ENCODE results near the gene MYDGF. TPM values are rescaled to one million over a fixed set of nuclear protein-coding genes. Genes with fewer than 3 reads are reported as not detected.

Gene MYDGF
- total RNA-seq, 2 donors from 2014 or later, result 26.3 to 36.6 TPM

DNA sequence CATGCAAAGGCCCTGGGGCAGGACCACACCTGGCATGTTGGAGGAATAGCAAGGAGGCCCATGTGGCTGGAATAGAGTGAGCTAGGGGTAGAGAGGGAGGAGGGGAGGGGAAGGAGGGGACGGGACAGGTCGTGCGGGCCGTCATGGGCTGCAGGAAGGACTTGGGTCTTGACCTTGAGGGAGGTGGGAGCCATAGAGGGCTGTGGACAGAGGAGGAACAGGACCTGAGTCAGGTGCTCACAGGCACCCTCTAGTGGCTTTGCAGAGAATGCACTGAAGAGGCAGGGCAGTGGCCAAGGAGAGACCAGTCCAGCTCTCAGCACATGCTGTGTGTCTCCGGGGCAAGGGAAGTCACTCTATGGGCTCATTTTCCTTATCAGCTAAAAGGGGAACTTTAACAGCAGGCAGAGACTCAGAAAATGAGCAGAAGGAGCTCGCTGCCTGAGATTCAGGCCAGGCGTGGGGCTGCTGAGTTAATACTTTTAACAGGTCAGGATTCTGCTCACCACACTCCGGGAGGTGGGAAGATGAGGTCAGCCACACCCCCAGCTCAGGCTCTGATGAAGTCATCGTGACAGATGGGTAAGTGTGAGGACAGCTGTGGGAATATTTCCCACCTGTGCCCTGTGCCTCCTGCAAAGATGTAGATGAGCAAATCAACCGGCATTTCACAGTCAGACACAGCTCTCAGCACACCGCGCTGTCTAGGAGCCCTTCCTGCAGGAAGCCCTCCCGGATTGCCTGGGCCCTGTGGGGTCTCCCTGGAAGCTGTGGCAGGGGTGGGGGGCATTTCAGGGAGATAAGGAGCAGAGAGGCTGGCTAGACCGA is 36.8 kb downstream of the MYDGF start:
- TF ChIP-seq, protein P1, sequence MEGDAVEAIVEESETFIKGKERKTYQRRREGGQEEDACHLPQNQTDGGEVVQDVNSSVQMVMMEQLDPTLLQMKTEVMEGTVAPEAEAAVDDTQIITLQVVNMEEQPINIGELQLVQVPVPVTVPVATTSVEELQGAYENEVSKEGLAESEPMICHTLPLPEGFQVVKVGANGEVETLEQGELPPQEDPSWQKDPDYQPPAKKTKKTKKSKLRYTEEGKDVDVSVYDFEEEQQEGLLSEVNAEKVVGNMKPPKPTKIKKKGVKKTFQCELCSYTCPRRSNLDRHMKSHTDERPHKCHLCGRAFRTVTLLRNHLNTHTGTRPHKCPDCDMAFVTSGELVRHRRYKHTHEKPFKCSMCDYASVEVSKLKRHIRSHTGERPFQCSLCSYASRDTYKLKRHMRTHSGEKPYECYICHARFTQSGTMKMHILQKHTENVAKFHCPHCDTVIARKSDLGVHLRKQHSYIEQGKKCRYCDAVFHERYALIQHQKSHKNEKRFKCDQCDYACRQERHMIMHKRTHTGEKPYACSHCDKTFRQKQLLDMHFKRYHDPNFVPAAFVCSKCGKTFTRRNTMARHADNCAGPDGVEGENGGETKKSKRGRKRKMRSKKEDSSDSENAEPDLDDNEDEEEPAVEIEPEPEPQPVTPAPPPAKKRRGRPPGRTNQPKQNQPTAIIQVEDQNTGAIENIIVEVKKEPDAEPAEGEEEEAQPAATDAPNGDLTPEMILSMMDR (IDR thresholded peaks at IDR 0.05), result peak; percentile 70 to 82
- no peak overlapping the region for H3K4me3 ChIP-seq
- no peaks in the 10 kb centered on the region for H3K27me3 ChIP-seq
- H3K27ac ChIP-seq, result no peak overlapping the region
- H3K36me3 ChIP-seq, result no peaks in the 10 kb centered on the region
- H3K9me3 ChIP-seq, result no peaks in the 10 kb centered on the region
- peaks cover 0 to 29% of the 10 kb centered on the region in 2 donors for H3K4me1 ChIP-seq
- peak; percentile 65 for DNase-seq (ENCODE audit: low spot score)

DNA sequence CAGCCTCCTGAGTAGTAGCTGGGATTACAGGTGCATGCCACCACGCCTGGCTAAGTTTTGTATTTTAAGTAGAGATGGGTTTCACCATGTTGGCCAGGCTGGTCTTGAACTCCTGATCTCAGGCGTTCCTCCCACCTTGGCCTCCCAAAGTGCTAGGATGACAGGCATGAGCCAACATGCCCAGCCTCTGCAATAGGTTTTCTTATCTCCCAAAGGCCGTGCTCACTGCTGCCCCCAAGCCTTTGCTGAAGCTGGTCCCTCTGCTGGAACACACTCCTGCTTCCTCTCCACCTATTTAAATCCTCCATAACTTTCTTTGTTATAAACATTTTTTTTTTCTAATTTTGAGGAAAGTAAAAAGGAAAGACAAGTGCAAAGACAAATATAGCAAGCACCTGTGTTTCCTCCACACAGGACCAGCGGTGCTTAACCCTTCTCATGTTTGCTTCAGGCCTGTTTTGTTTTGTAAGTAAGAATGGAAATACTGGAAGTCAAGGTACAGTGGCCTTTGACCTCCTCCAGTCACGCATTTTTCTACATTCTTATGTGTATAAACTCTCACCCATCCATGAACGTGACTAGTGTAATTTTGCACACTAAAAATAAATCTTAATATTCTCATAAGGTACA is 45.3 kb downstream of the MYDGF start:
- no peak overlapping the region for H3K4me3 ChIP-seq
- no peaks in the 10 kb centered on the region for H3K4me1 ChIP-seq
- TF ChIP-seq, protein P1 (IDR thresholded peaks at IDR 0.05), result peak in 1 of 2 donors; percentile 17
- no peaks in the 10 kb centered on the region for H3K9me3 ChIP-seq
- no peak for DNase-seq (ENCODE audit: low spot score)
- H3K27ac ChIP-seq, result no peak overlapping the region
- no peaks in the 10 kb centered on the region for H3K27me3 ChIP-seq
- H3K36me3 ChIP-seq, result no peaks in the 10 kb centered on the region

DNA sequence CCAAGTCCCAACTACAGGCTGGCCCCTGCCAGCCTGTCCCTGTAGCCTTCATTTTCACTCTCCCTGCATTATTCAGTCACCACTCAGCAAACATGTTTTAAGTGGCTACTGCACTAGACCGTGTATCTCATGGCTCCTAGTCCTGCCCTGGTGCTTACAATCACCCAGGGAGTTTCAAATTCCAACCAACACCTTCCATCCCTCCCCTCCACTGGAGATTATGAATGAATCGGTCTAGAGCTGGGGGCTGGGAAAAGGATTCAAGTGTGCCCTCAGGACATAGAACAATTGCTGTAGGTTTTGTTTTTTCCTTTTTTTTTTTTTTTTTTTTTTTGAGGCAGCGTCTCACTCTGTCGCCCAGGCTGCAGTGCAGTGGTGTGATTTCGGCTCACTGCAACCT is 45.8 kb downstream of the MYDGF start:
- TF ChIP-seq, protein P1 (IDR thresholded peaks at IDR 0.05), result no peak
- no peak overlapping the region for H3K4me3 ChIP-seq
- H3K9me3 ChIP-seq, result no peaks in the 10 kb centered on the region
- no peaks in the 10 kb centered on the region for H3K36me3 ChIP-seq
- H3K4me1 ChIP-seq, result no peaks in the 10 kb centered on the region
- no peak overlapping the region for H3K27ac ChIP-seq
- H3K27me3 ChIP-seq, result no peaks in the 10 kb centered on the region
- no peak for DNase-seq (ENCODE audit: low spot score)

DNA sequence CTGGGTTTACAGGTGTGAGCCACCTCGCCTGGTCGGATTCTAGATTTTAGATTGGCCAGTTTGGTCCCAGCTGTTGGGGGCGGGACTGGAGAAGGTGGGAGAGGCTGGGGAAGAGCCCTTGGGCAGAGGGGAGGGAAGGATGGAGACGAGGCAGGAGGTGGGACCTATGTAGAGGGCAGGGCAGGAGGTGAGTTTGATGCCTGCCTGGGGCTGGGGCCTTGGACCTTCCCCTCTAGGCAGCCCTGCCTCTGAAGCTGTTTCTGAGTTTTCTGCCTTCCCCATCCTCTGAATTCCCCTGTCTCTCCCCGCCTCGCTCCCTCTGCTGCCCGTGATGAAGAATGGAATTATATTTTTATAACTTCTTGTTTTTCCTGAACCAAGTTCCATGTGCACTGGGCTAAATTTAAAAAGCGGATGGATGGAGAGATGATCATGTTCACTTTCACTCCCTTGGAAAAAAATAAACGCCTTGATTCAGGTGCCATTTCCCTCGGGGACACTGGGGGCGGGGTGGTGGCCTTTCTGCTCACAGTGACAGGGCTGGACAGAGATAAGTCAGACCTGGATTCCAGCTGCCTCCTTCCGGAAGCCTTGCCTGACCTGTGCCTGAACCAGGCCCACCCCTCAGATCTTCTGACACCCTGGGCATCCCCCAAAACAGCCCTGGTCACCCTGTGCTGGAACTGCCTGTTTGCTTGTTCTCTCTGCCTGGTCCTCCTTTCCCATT is 47.3 kb downstream of the MYDGF start:
- Histone ChIP-seq H3K4me1 (no peaks in the 10 kb centered on the region), H3K27me3 (no peaks in the 10 kb centered on the region), H3K36me3 (no peaks in the 10 kb centered on the region), H3K9me3 (no peaks in the 10 kb centered on the region), H3K27ac (no peak overlapping the region), H3K4me3 (no peak overlapping the region)
- DNase-seq (ENCODE audit: low spot score), result no peak
- TF ChIP-seq, protein P1 (IDR thresholded peaks at IDR 0.05), result no peak

DNA sequence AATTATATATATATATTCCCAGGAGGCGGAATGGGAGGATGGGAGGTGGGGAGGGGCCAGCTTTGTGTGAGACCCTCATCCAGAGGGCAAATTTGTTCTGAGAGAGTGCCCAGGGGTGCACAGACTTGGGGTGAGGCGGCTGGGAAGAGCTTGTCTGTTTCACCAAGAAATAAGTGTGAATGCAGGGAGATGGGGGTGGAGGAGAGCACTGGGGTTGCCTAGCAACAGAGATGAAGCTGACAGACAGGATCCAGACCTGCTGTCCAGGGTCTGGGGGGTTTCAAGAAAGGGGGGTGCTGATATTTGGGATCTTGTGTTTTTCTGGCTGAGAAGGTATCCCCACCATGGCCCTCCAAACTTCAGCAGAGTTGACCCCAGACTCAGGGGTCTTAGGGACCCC is 49.5 kb downstream of the MYDGF start:
- DNase-seq (ENCODE audit: low spot score), result no peak
- no peaks in the 10 kb centered on the region for H3K36me3 ChIP-seq
- no peaks in the 10 kb centered on the region for H3K27me3 ChIP-seq

More for the DNA sequence above, 49.5 kb downstream of the MYDGF start:
- H3K27ac ChIP-seq, result no peak overlapping the region
- no peak overlapping the region for H3K4me3 ChIP-seq
- TF ChIP-seq, protein P1 (IDR thresholded peaks at IDR 0.05), result no peak
- H3K4me1 ChIP-seq, result no peaks in the 10 kb centered on the region
- H3K9me3 ChIP-seq, result no peaks in the 10 kb centered on the region

Data from right atrium auricular region (tissue), 2 donors.